HFFc6 (cell line): Measurements from ENCODE around the gene VPS13A. TPM values are rescaled to one million over a fixed set of nuclear protein-coding genes. Genes with fewer than 3 reads are reported as not detected.

Experiments used
- DNase-seq: peaks from one replicate; pipeline ENCODE4 v3.0.0-alpha.2; 2018
- H3K27ac Mint-ChIP-seq: 2 replicates; pipeline ENCODE4 v1.8.0; 2020; ENCODE audit warnings: mild to moderate bottlenecking, mixed read lengths
- H3K27me3 Mint-ChIP-seq: 2 replicates; pipeline ENCODE4 v1.8.0; 2021; ENCODE audit warnings: mild to moderate bottlenecking, moderate library complexity, mixed read lengths; ENCODE audit not compliant: insufficient read depth
- H3K36me3 Mint-ChIP-seq: 2 replicates; pipeline ENCODE4 v1.8.0; 2021; ENCODE audit warnings: low read depth, mixed read lengths
- H3K4me1 Mint-ChIP-seq: 2 replicates; pipeline ENCODE4 v1.8.0; 2020; ENCODE audit warnings: low read depth, mixed read lengths
- H3K4me3 Mint-ChIP-seq: 2 replicates; pipeline ENCODE4 v1.8.0; 2020; ENCODE audit warnings: mild to moderate bottlenecking, moderate library complexity, mixed read lengths
- H3K9me3 Mint-ChIP-seq: 2 replicates; pipeline ENCODE4 v1.8.0; 2020; ENCODE audit warnings: mild to moderate bottlenecking, mixed read lengths
- CTCF ChIP-seq: fragments of 200-600 bp; sonication (generic); IDR thresholded peaks from 2 replicates; pipeline ENCODE4 v1.5.0; 2021; ENCODE audit warnings: antibody characterized with exemption, mild to moderate bottlenecking
- total RNA-seq, 6 experiments: library from RNA; stranded (reverse); fragmentation: NEBNext Ultra II Directional; extraction: Animal tissue kit (Norgen Biotek cat#: 25700); gene quantifications; 2 replicates in 1 of 6; 3 replicates in 5 of 6; pipeline ENCODE4 v1.2.3, GENCODE V29; 2021

The VPS13A gene
- total RNA-seq, 6 experiments from 2014 or later: 10.6 to 13.9 (median 13.2) TPM

- no peak for DNase-seq
- Mint-ChIP-seq H3K9me3 (no peaks in the 10 kb centered on the region), H3K27ac (no peak overlapping the region)
Observed at GRCh38 chr9:77175151-77175550, 2.2 kb upstream of the VPS13A start.

GRCh38 chr9:77176106-77176505, 1.2 kb upstream of the VPS13A start:
- DNase-seq: no peak

More at GRCh38 chr9:77175151-77175550, 2.2 kb upstream of the VPS13A start:
- Mint-ChIP-seq H3K36me3 (no peaks in the 10 kb centered on the region), H3K27me3 (peaks cover 6% of the 10 kb centered on the region), H3K4me3 (no peak overlapping the region), H3K4me1 (peaks cover 31% of the 10 kb centered on the region)
- no peak for TF ChIP-seq CTCF

GRCh38 chr9:77176686-77177142, 620 bp upstream of the VPS13A start:
- peak overlapping the region; percentile 98 for H3K4me3 Mint-ChIP-seq
- H3K4me1 Mint-ChIP-seq: peaks cover 38% of the 10 kb centered on the region
- H3K36me3 Mint-ChIP-seq: no peaks in the 10 kb centered on the region
- H3K9me3 Mint-ChIP-seq: no peaks in the 10 kb centered on the region
- H3K27me3 Mint-ChIP-seq: peaks cover 3% of the 10 kb centered on the region; the same call in 1 of the 2 replicates
- peak overlapping the region; percentile 85 for H3K27ac Mint-ChIP-seq
- TF ChIP-seq CTCF: no peak
- no peak for DNase-seq

More at GRCh38 chr9:77176106-77176505, 1.2 kb upstream of the VPS13A start:
- Mint-ChIP-seq H3K27me3 (peaks cover 4% of the 10 kb centered on the region), H3K4me3 (no peak overlapping the region), H3K27ac (no peak overlapping the region), H3K9me3 (no peaks in the 10 kb centered on the region), H3K4me1 (peaks cover 38% of the 10 kb centered on the region), H3K36me3 (no peaks in the 10 kb centered on the region)
- TF ChIP-seq CTCF: no peak

GRCh38 chr9:77177894-77178794, 810 bp downstream of the VPS13A start:
- Mint-ChIP-seq H3K27ac (peak overlapping the region; percentile 85), H3K36me3 (no peaks in the 10 kb centered on the region), H3K4me3 (peak overlapping the region; percentile 98), H3K9me3 (no peaks in the 10 kb centered on the region), H3K27me3 (peaks cover 3% of the 10 kb centered on the region; the same call in 1 of the 2 replicates), H3K4me1 (peaks cover 38% of the 10 kb centered on the region)
- DNase-seq: peak; percentile 8
- no peak for TF ChIP-seq CTCF

GRCh38 chr9:77180056-77180455, 2.7 kb downstream of the VPS13A start:
- peaks cover 2% of the 10 kb centered on the region; the same call in 1 of the 2 replicates for H3K27me3 Mint-ChIP-seq
- peaks cover 48% of the 10 kb centered on the region for H3K4me1 Mint-ChIP-seq
- H3K27ac Mint-ChIP-seq: 0 out of 2 replicates have a peak overlapping the region, but pooled peaks have one; percentile 19
- no peak for TF ChIP-seq CTCF
- H3K9me3 Mint-ChIP-seq: no peaks in the 10 kb centered on the region
- H3K4me3 Mint-ChIP-seq: peak overlapping the region; percentile 98
- H3K36me3 Mint-ChIP-seq: no peaks in the 10 kb centered on the region
- no peak for DNase-seq
